SK-N-SH (cell line): ENCODE results near the gene INO80. TPM values are rescaled to one million over a fixed set of nuclear protein-coding genes. Genes with fewer than 3 reads are reported as not detected.

ENCODE experiments used
- CTCF ChIA-PET: fragments of 300-600, 350-600 bp; formaldehyde crosslinking; extraction: SDS; loops from one replicate; lab custom pipeline; 2021; lab: Yijun Ruan, JAX
- POLR2A ChIA-PET: fragments of 350-600 bp; sonication (Branson Sonifier 250); formaldehyde crosslinking; extraction: SDS; loops from one replicate; lab custom pipeline; 2020; ENCODE audit warnings: antibody characterized with exemption, inconsistent platforms; lab: Yijun Ruan, JAX
- DNase-seq: peaks from one replicate; pipeline ENCODE4 v3.0.0; 2012
- H2AFZ ChIP-seq: fragments of 200-600 bp; sonication (generic); 2 replicates; pipeline ENCODE4 v1.8.1; 2016; ENCODE audit warnings: antibody characterized with exemption, mild to moderate bottlenecking, low read depth
- H3F3A ChIP-seq: fragments of 200-600 bp; sonication (generic); replicated peaks from 2 replicates; pipeline ENCODE3; 2016; ENCODE audit warnings: antibody characterized with exemption, mild to moderate bottlenecking; ENCODE audit not compliant: insufficient read depth
- H3K27ac ChIP-seq, 2 experiments: fragments of 200-500 bp in 1 of 2; fragments of 200-600 bp in 1 of 2; sonication (Bioruptor generic) in 1 of 2; sonication (generic), shearing (Covaris generic) in 1 of 2; 2 replicates each; pipeline versions ENCODE4 v1.5.1 to v1.6.1; 2014 to 2016; ENCODE audit warnings: low read depth in 2 of 2, inconsistent platforms in 1 of 2, low read length in 1 of 2, mild to moderate bottlenecking in 1 of 2, mixed read lengths in 1 of 2
- H3K27me3 ChIP-seq: fragments of 200-600 bp; sonication (generic), shearing (Covaris generic); 2 replicates; pipeline ENCODE4 v1.6.1; 2016; ENCODE audit warnings: mixed run types; ENCODE audit not compliant: insufficient read depth
- H3K36me3 ChIP-seq, 2 experiments: fragments of 200-500 bp in 1 of 2; fragments of 200-600 bp in 1 of 2; sonication (Bioruptor generic) in 1 of 2; sonication (generic) in 1 of 2; replicated peaks in 1 of 2; 2 replicates each; pipeline versions ENCODE3 to v1.5.1; 2014 to 2016; ENCODE audit warnings: low read length in 1 of 2, mild to moderate bottlenecking in 1 of 2; ENCODE audit not compliant: insufficient read depth in 2 of 2, control insufficient read depth in 1 of 2
- H3K4me1 ChIP-seq, 2 experiments: fragments of 200-500 bp in 1 of 2; fragments of 200-600 bp in 1 of 2; sonication (Bioruptor generic) in 1 of 2; sonication (generic), shearing (Covaris generic) in 1 of 2; 2 replicates each; pipeline versions ENCODE4 v1.5.1 to v1.6.1; 2014 to 2016; ENCODE audit warnings: low read depth in 1 of 2, low read length in 1 of 2, mixed run types in 1 of 2; ENCODE audit not compliant: insufficient read depth in 2 of 2, control insufficient read depth in 1 of 2
- H3K4me2 ChIP-seq: fragments of 200-600 bp; sonication (generic), shearing (Covaris generic); 2 replicates; pipeline ENCODE4 v1.6.1; 2017; ENCODE audit warnings: mixed run types
- H3K4me3 ChIP-seq, 2 experiments: fragments of 200-500 bp in 1 of 2; fragments of 200-600 bp in 1 of 2; sonication (Bioruptor generic) in 1 of 2; sonication (generic), shearing (Covaris generic) in 1 of 2; 2 replicates each; pipeline versions ENCODE4 v1.5.1 to v1.8.1; 2014 to 2016; ENCODE audit warnings: low read depth in 2 of 2, inconsistent platforms in 1 of 2, low read length in 1 of 2, mild to moderate bottlenecking in 1 of 2, mixed read lengths in 1 of 2, moderate library complexity in 1 of 2
- H3K79me2 ChIP-seq: fragments of 200-600 bp; sonication (generic); 2 replicates; pipeline ENCODE4 v1.8.1; 2017; ENCODE audit warnings: mild to moderate bottlenecking; ENCODE audit not compliant: insufficient read depth
- H3K9ac ChIP-seq: fragments of 200-600 bp; sonication (generic); 2 replicates; pipeline ENCODE4 v1.6.1; 2017; ENCODE audit warnings: mixed run types
- H3K9me2 ChIP-seq: fragments of 200-600 bp; sonication (generic); 2 replicates; pipeline ENCODE4 v1.6.1; 2017; ENCODE audit warnings: mixed run types
- H3K9me3 ChIP-seq: fragments of 200-600 bp; sonication (generic); 2 replicates; pipeline ENCODE4 v1.6.1; 2017; ENCODE audit warnings: mixed run types, mild to moderate bottlenecking, moderate library complexity
- H4K20me1 ChIP-seq: fragments of 200-600 bp; sonication (generic); 2 replicates; pipeline ENCODE4 v1.6.1; 2017; ENCODE audit warnings: mild to moderate bottlenecking, mixed run types; ENCODE audit not compliant: insufficient read depth
- CHD2 ChIP-seq: fragments of 150-350 bp; IDR thresholded peaks from 2 replicates; pipeline ENCODE4 v1.6.1; 2018; ENCODE audit warnings: low read length; ENCODE audit not compliant: partially characterized antibody
- ELF1 ChIP-seq: IDR thresholded peaks from 2 replicates; pipeline ENCODE4 v1.4.0; 2012
- NFIC ChIP-seq: IDR thresholded peaks from 2 replicates; pipeline ENCODE4 v1.4.0; 2012; ENCODE audit warnings: borderline replicate concordance
- NRF1 ChIP-seq: IDR thresholded peaks from 2 replicates; pipeline ENCODE4 v1.6.1; 2012; ENCODE audit warnings: low read depth, mild to moderate bottlenecking, low read length
- RFX5 ChIP-seq: IDR thresholded peaks from 2 replicates; pipeline ENCODE4 v1.6.1; 2012; ENCODE audit warnings: mild to moderate bottlenecking, improper control_type of control experiment, low read length
- SIN3A ChIP-seq: IDR thresholded peaks from 2 replicates; pipeline ENCODE4 v1.6.1; 2012; ENCODE audit warnings: low read depth, mild to moderate bottlenecking, low read length, moderate library complexity, borderline replicate concordance
- TCF12 ChIP-seq: IDR thresholded peaks from 2 replicates; pipeline ENCODE4 v1.4.0; 2012
- YY1 ChIP-seq: IDR thresholded peaks from 2 replicates; pipeline ENCODE4 v1.4.0; 2012; ENCODE audit warnings: low read depth, mild to moderate bottlenecking
- WGBS: methylation state at CpG from one replicate; pipeline ENCODE4 v1.1.6; 2017; ENCODE audit warnings: low lambda C conversion rate; 5-methylcytosine and 5-hydroxymethylcytosine counted together
- polyA plus RNA-seq, 3 experiments: library from polyadenylated mRNA; depleted of rRNA; stranded (reverse); fragments of >200 nt; gene quantifications; 2 replicates each; pipeline ENCODE4 v1.2.3, GENCODE V29; 2012
- TF ChIP-seq, protein P1 (sequence below): IDR thresholded peaks from 2 replicates; pipeline ENCODE4 v1.4.0; 2012; ENCODE audit warnings: low read depth, borderline replicate concordance
- TF ChIP-seq, protein P2 (sequence below): IDR thresholded peaks from 2 replicates; pipeline ENCODE4 v1.4.0; 2012; ENCODE audit warnings: low read depth
- TF ChIP-seq, protein P3 (sequence below): fragments of 150-350 bp; IDR thresholded peaks from 2 replicates; pipeline ENCODE4 v1.6.1; 2017; ENCODE audit warnings: antibody characterized with exemption, low read length, low read depth, borderline replicate concordance
- TF ChIP-seq, protein P4 (sequence below): IDR thresholded peaks from 2 replicates; pipeline ENCODE4 v1.6.1; 2012; ENCODE audit warnings: mild to moderate bottlenecking, low read depth, low read length, moderate library complexity

The INO80 gene
- polyA plus RNA-seq, 1 of the 3 experiments (the other 2 are of a cell fraction), result 4.6 TPM

DNA sequence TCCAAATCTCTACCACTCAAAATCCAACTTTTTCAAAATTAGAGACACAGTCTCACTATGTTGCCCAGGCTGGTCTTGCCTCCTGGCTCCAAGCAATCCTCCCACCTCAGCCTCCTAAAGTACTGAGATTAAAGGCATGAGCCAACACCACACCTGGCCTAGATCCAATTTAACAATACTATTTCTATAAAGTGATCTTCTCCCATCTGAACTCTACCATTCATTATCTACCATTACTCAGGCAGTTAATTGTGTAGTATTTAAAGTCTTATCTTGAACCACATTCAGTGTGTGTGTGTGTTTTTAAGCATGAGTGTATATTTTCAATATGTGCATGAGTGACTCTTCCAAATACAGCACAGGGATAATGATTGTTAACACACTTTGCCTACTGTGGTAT, 77.0 kb downstream of the INO80 start (continued):
- TF ChIP-seq, protein P1, sequence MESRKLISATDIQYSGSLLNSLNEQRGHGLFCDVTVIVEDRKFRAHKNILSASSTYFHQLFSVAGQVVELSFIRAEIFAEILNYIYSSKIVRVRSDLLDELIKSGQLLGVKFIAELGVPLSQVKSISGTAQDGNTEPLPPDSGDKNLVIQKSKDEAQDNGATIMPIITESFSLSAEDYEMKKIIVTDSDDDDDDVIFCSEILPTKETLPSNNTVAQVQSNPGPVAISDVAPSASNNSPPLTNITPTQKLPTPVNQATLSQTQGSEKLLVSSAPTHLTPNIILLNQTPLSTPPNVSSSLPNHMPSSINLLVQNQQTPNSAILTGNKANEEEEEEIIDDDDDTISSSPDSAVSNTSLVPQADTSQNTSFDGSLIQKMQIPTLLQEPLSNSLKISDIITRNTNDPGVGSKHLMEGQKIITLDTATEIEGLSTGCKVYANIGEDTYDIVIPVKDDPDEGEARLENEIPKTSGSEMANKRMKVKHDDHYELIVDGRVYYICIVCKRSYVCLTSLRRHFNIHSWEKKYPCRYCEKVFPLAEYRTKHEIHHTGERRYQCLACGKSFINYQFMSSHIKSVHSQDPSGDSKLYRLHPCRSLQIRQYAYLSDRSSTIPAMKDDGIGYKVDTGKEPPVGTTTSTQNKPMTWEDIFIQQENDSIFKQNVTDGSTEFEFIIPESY, result no peak
- TF ChIP-seq YY1 (no peak), ELF1 (no peak), NRF1 (no peak), TCF12 (no peak), CHD2 (no peak)
- TF ChIP-seq, protein P2, sequence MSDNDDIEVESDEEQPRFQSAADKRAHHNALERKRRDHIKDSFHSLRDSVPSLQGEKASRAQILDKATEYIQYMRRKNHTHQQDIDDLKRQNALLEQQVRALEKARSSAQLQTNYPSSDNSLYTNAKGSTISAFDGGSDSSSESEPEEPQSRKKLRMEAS, result no peak
- TF ChIP-seq, protein P3, sequence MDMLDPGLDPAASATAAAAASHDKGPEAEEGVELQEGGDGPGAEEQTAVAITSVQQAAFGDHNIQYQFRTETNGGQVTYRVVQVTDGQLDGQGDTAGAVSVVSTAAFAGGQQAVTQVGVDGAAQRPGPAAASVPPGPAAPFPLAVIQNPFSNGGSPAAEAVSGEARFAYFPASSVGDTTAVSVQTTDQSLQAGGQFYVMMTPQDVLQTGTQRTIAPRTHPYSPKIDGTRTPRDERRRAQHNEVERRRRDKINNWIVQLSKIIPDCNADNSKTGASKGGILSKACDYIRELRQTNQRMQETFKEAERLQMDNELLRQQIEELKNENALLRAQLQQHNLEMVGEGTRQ, result no peak
- TF ChIP-seq, protein P4, sequence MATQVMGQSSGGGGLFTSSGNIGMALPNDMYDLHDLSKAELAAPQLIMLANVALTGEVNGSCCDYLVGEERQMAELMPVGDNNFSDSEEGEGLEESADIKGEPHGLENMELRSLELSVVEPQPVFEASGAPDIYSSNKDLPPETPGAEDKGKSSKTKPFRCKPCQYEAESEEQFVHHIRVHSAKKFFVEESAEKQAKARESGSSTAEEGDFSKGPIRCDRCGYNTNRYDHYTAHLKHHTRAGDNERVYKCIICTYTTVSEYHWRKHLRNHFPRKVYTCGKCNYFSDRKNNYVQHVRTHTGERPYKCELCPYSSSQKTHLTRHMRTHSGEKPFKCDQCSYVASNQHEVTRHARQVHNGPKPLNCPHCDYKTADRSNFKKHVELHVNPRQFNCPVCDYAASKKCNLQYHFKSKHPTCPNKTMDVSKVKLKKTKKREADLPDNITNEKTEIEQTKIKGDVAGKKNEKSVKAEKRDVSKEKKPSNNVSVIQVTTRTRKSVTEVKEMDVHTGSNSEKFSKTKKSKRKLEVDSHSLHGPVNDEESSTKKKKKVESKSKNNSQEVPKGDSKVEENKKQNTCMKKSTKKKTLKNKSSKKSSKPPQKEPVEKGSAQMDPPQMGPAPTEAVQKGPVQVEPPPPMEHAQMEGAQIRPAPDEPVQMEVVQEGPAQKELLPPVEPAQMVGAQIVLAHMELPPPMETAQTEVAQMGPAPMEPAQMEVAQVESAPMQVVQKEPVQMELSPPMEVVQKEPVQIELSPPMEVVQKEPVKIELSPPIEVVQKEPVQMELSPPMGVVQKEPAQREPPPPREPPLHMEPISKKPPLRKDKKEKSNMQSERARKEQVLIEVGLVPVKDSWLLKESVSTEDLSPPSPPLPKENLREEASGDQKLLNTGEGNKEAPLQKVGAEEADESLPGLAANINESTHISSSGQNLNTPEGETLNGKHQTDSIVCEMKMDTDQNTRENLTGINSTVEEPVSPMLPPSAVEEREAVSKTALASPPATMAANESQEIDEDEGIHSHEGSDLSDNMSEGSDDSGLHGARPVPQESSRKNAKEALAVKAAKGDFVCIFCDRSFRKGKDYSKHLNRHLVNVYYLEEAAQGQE, result no peak

DNA sequence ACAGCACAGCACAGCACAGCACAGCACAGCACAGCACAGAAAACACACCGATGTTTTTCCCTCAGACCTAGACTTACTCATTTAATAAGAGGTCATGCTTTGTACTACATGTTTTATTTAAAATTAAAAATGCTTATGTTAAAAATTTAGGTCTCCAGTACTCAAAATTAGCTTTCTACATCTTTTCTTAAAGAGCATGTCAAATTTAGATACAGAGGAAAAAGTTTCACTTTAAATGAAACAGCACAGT, 84.1 kb downstream of the INO80 start:
- Histone ChIP-seq H3K9me3 (no peaks in the 10 kb centered on the region), H4K20me1 (no peaks in the 10 kb centered on the region), H3K27ac (no peak overlapping the region), H3K4me3 (no peak overlapping the region), H3K4me2 (no peak overlapping the region), H3K9me2 (no peaks in the 10 kb centered on the region), H3F3A (no peaks in the 10 kb centered on the region), H3K4me1 (no peaks in the 10 kb centered on the region), H3K79me2 (no peaks in the 10 kb centered on the region), H3K9ac (no peak overlapping the region), H3K27me3 (no peaks in the 10 kb centered on the region), H2AFZ (no peak overlapping the region), H3K36me3 (peaks cover 12 to 14% of the 10 kb centered on the region in 2 experiments)
- TF ChIP-seq NRF1 (no peak), NFIC (no peak), RFX5 (no peak), SIN3A (no peak)
- POLR2A ChIA-PET, result no interaction called here
- no peak for DNase-seq
- CTCF ChIA-PET, result interaction anchor here (0.7 to 2.9 kb wide), 4 partner anchors 10 to 129 kb away, joined by 3 to 19 read pairs (median 6); no protein-coding TSS in a partner anchor
- 100% methylated on average over 1 of the region's 1 CpG for WGBS
